Measurements from ENCODE around the gene ADCY7.

ADCY7 gene

GRCh38 chr16:50282010-50282538 lies 15.7 kb downstream of the ADCY7 start:
- DNase-seq (ENCODE audit: low spot score), result no peak

- DNase-seq (ENCODE audit: low spot score), result no peak
Observed at GRCh38 chr16:50282955-50283631, 16.7 kb downstream of the ADCY7 start.

GRCh38 chr16:50284131-50284911 lies 18.0 kb downstream of the ADCY7 start:
- no peak for DNase-seq (ENCODE audit: low spot score)

- no peak for DNase-seq (ENCODE audit: low spot score)
Observed at GRCh38 chr16:50285406-50286003, 19.2 kb downstream of the ADCY7 start.

GRCh38 chr16:50286681-50287080 lies 20.3 kb downstream of the ADCY7 start:
- DNase-seq (ENCODE audit: low spot score), result no peak

GRCh38 chr16:50288026-50288425 lies 21.7 kb downstream of the ADCY7 start:
- DNase-seq (ENCODE audit: low spot score), result no peak

GRCh38 chr16:50288920-50289319 lies 22.6 kb downstream of the ADCY7 start:
- DNase-seq (ENCODE audit: low spot score), result no peak

GRCh38 chr16:50289950-50290764 lies 23.8 kb downstream of the ADCY7 start:
- no peak for DNase-seq (ENCODE audit: low spot score)

GRCh38 chr16:50290856-50291255 lies 24.5 kb downstream of the ADCY7 start:
- DNase-seq (ENCODE audit: low spot score), result no peak

GRCh38 chr16:50291719-50292565 lies 25.6 kb downstream of the ADCY7 start:
- no peak for DNase-seq (ENCODE audit: low spot score)

GRCh38 chr16:50292566-50292948 lies 26.2 kb downstream of the ADCY7 start:
- no peak for DNase-seq (ENCODE audit: low spot score)

GRCh38 chr16:50293041-50293783 lies 26.9 kb downstream of the ADCY7 start:
- no peak for DNase-seq (ENCODE audit: low spot score)

- no peak for DNase-seq (ENCODE audit: low spot score)
Observed at GRCh38 chr16:50293994-50294855, 27.9 kb downstream of the ADCY7 start.

GRCh38 chr16:50294955-50295354 lies 28.6 kb downstream of the ADCY7 start:
- no peak for DNase-seq (ENCODE audit: low spot score)

- no peak for DNase-seq (ENCODE audit: low spot score)
Observed at GRCh38 chr16:50295541-50296132, 29.3 kb downstream of the ADCY7 start.

GRCh38 chr16:50296807-50297206 lies 30.5 kb downstream of the ADCY7 start:
- no peak for DNase-seq (ENCODE audit: low spot score)

- no peak for DNase-seq (ENCODE audit: low spot score)
Observed at GRCh38 chr16:50297301-50298074, 31.1 kb downstream of the ADCY7 start.

- DNase-seq (ENCODE audit: low spot score), result no peak
Observed at GRCh38 chr16:50298075-50298460, 31.7 kb downstream of the ADCY7 start.

All from kidney capillary endothelial cell (primary cell).